HFF-Myc (cell line): ENCODE data around the gene SPOCD1.

ENCODE experiments used
- DNase-seq: peaks from one replicate; pipeline ENCODE4 v3.0.0-alpha.2; 2011; ENCODE audit warnings: low read depth; ENCODE audit errors: extremely low read depth
- H3K4me3 ChIP-seq: replicated peaks from 2 replicates; pipeline ENCODE4 v1.5.1; 2011; ENCODE audit warnings: low read depth, mild to moderate bottlenecking, control low read depth, low read length
- TF ChIP-seq, protein P1 (sequence below): IDR thresholded peaks from 2 replicates; pipeline ENCODE4 v1.5.1; 2012; ENCODE audit warnings: mild to moderate bottlenecking, low read depth, low read length, control low read depth; ENCODE audit errors: missing control alignments

Gene SPOCD1

DNA sequence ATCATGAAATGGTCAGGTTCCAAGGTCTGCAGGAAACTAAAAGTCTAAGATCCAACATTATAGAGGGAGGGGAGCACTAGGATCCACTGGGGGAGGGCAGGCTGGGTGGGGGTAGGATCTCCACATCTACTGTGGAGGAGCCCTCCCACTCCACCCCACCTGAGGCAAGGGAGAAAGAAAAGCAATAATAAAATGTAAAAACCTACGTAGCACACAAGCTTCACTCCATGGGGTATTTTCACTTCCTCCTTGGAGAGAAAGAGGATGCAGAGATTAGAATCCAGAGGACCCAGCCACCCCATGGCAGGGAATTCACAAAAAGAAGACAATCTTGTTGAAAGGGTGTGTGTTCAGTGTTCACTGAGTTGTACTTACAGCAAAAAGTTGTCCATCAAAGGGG is 14.4 kb downstream of the SPOCD1 start:
- no peak overlapping the region for H3K4me3 ChIP-seq
- DNase-seq: no peak
- TF ChIP-seq, protein P1, sequence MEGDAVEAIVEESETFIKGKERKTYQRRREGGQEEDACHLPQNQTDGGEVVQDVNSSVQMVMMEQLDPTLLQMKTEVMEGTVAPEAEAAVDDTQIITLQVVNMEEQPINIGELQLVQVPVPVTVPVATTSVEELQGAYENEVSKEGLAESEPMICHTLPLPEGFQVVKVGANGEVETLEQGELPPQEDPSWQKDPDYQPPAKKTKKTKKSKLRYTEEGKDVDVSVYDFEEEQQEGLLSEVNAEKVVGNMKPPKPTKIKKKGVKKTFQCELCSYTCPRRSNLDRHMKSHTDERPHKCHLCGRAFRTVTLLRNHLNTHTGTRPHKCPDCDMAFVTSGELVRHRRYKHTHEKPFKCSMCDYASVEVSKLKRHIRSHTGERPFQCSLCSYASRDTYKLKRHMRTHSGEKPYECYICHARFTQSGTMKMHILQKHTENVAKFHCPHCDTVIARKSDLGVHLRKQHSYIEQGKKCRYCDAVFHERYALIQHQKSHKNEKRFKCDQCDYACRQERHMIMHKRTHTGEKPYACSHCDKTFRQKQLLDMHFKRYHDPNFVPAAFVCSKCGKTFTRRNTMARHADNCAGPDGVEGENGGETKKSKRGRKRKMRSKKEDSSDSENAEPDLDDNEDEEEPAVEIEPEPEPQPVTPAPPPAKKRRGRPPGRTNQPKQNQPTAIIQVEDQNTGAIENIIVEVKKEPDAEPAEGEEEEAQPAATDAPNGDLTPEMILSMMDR: no peak

DNA sequence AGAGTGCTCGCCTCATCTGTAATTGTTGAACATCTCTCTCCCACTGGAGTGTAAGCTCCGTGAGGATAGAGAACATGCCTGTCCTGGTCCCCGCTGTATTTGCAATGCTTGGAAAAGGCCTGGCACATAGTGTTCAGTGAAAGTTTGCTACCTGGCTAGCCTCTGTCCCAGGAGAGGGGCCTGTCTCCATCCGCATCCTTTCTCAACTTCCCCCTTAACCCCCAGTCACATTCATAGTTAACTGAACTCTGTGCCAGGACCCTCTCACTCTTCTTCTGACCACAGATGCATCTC is 15.2 kb downstream of the SPOCD1 start:
- TF ChIP-seq, protein P1: no peak
- DNase-seq: no peak
- H3K4me3 ChIP-seq: no peak overlapping the region

DNA sequence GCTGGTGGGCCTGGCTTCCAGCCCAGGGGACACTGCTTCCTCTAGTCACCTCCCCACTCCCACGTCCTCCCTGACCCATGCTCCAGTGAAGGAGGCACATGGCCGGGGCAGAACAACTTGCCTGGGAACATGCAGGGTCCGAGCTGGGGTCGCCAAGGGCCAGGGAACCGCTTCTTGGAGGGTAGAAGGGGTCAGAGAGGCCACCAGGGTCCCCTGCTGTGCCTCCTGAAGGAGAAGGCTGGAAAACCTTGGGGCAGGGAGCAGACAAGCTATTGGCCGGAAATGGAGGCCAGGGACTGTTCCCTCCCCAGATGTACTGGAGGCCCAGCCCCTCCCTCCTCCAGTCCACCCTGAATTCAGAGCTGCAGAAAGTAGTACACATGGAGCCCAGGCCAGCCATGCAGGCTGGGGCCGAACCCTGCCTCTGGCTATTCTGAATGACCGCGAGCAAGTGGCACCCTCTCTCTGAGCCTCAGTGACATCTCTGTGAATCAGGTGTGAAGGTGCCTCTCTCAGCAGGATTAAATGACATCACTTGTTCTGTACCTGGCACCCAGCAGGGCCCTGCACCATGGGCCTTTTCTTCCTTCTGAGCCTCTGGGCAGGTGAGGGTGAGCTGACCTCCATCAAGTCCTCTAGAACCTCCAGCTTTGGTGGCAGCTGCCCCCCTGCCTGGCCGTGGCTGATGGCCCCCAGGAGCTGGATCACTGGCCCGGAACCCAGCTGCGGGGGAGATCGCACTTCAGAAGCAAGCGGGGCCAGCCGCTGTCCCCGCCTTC is 15.7 kb downstream of the SPOCD1 start:
- no peak overlapping the region for H3K4me3 ChIP-seq
- TF ChIP-seq, protein P1: no peak
- no peak for DNase-seq

DNA sequence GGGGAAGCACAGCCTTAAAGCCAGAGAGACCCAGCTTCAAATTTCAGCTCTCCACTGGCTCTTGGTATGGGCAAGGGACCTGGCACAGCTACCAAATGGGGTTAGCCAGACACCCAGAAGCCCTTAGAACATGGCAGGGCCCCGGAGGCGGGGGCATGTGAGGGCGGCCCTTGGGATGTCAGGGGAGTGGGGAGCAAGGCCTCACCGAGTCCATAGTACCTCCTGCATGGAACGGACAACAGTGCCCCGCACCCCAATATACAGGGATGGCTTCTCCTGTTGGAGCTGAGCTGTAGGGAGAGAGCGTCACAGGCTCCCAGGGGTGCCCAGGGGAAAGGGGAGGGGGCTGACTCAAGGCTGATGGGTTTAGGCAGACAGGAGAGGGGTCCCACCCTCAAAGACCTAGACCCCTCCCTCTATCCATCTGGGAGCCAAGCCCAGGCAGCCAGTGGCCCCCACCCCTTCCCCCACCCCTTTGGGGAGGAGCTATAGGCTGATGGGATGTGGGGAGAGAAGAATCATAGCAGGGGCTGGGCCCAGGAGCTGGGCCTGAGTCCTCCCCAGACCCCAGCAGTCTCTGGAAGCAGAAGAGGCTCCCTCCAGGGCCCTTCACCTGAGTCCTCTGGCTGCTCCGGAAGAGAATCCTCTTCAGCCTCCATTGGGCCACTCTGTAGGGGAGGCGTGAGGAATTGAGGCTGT is 16.5 kb downstream of the SPOCD1 start:
- no peak overlapping the region for H3K4me3 ChIP-seq
- TF ChIP-seq, protein P1: no peak
- DNase-seq: no peak

GRCh38 chr1:31798433-31799195 is 17.2 kb downstream of the SPOCD1 start:
- DNase-seq: peak; percentile 40
- peak overlapping the region; percentile 41 for H3K4me3 ChIP-seq
- TF ChIP-seq, protein P1: no peak

GRCh38 chr1:31798086-31798432 is 17.8 kb downstream of the SPOCD1 start:
- H3K4me3 ChIP-seq: peak overlapping the region; percentile 41
- no peak for DNase-seq
- TF ChIP-seq, protein P1: no peak
